CD4-positive, alpha-beta T cell treated with Interleukin-4 for 1 hour (primary cell): Measurements from ENCODE around the gene WRAP53.

Experiments used
- DNase-seq, 2 donors: peaks; one replicate each; pipeline ENCODE4 v3.0.0-alpha.2; 2020 to 2022

The WRAP53 gene

GRCh38 chr17:7684851-7685532 is 3.3 kb upstream of the WRAP53 start:
- peak in 1 of 2 donors; percentile 39 for DNase-seq

- DNase-seq = peak; percentile 91
These were observed 2.6 kb upstream of the WRAP53 start for GRCh38 chr17:7685533-7686221.

GRCh38 chr17:7686222-7687071 is 1.8 kb upstream of the WRAP53 start:
- peak; percentile 75 to 88 for DNase-seq

GRCh38 chr17:7687072-7687907 is 987 bp upstream of the WRAP53 start, which contains the start of gene TP53:
Gene TP53 (minus strand): TSS chr17:7687490. CDS start chr17:7676594, 10,896 bp downstream.
- DNase-seq = peak; percentile 92

GRCh38 chr17:7688808-7689316 is 585 bp downstream of the WRAP53 start:
- DNase-seq = no peak

- no peak for DNase-seq
These were observed 7.3 kb downstream of the WRAP53 start for GRCh38 chr17:7695586-7695985.

- no peak for DNase-seq
These were observed 9.7 kb downstream of the WRAP53 start for GRCh38 chr17:7697828-7698588.

GRCh38 chr17:7700510-7700909 is 12.2 kb downstream of the WRAP53 start:
- DNase-seq = no peak

GRCh38 chr17:7701681-7702080 is 13.4 kb downstream of the WRAP53 start:
- no peak for DNase-seq

- no peak for DNase-seq
These were observed 14.5 kb downstream of the WRAP53 start for GRCh38 chr17:7702776-7703175.

GRCh38 chr17:7703584-7704479 is 15.6 kb downstream of the WRAP53 start:
- DNase-seq = no peak

- no peak for DNase-seq
These were observed 16.5 kb downstream of the WRAP53 start, which contains the start of gene EFNB3 for GRCh38 chr17:7704601-7705268. Gene EFNB3 (plus strand): TSS chr17:7705202. CDS start chr17:7705599, 397 bp downstream.

- DNase-seq = no peak
These were observed 17.3 kb downstream of the WRAP53 start for GRCh38 chr17:7705269-7706255.

- no peak for DNase-seq
These were observed 18.5 kb downstream of the WRAP53 start for GRCh38 chr17:7706631-7707354.

GRCh38 chr17:7707446-7707845 is 19.2 kb downstream of the WRAP53 start:
- DNase-seq = no peak

- no peak for DNase-seq
These were observed 19.8 kb downstream of the WRAP53 start for GRCh38 chr17:7707858-7708750.

- no peak for DNase-seq
These were observed 20.8 kb downstream of the WRAP53 start for GRCh38 chr17:7709031-7709430.
